Measurements from ENCODE around the gene BABAM2. TPM values are rescaled to one million over a fixed set of nuclear protein-coding genes. Genes with fewer than 3 reads are reported as not detected.

BABAM2 gene
- total RNA-seq, 1 donor from 2014 or later, result 41.0 TPM

DNA sequence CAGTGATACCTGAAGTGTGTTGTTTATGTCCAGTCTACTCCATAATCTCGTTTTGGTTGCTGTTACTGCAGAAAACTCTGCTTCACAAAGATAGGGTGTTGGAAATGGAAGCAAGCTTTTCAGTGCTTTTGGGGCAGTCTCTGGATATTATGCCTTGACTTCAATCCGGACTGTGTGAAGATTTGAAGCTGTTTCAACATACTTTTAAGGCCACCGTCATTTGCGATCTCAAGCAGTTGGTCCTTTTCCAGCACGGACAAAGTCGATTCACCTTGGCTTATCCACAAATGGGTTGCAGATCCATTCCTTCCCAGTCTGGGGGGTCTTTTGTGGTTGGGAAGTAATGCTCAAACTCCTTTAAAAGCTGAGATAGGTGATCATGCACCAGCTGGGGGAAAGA, 20.8 kb upstream of the BABAM2 start:
- intact Hi-C loops (cut with DNase I), result no loop called here
- Histone ChIP-seq H3K4me1 (no peaks in the 10 kb centered on the region), H3K9me3 (no peaks in the 10 kb centered on the region), H3K27ac (no peak overlapping the region), H3K36me3 (no peaks in the 10 kb centered on the region), H3K27me3 (no peaks in the 10 kb centered on the region), H3K4me3 (no peak overlapping the region)
- DNase-seq (ENCODE audit: extremely low spot score in 2 of 2), result no peak
- TF ChIP-seq POLR2A (IDR thresholded peaks at IDR 0.05) (no peak), CTCF (IDR thresholded peaks at IDR 0.05) (no peak), POLR2AphosphoS5 (IDR thresholded peaks at IDR 0.05; ENCODE audit: insufficient read depth in 1 of 2, low read depth in 1 of 2) (no peak)

GRCh38 chr2:27870724-27871123, 19.8 kb upstream of the BABAM2 start:
- H3K36me3 ChIP-seq, result no peaks in the 10 kb centered on the region
- no peak overlapping the region for H3K27ac ChIP-seq
- intact Hi-C loops (cut with DNase I), result no loop called here
- no peak overlapping the region for H3K4me3 ChIP-seq
- TF ChIP-seq POLR2AphosphoS5 (IDR thresholded peaks at IDR 0.05; ENCODE audit: insufficient read depth in 1 of 2, low read depth in 1 of 2), result no peak
- no peak for TF ChIP-seq CTCF (IDR thresholded peaks at IDR 0.05)
- no peak for TF ChIP-seq POLR2A (IDR thresholded peaks at IDR 0.05)
- H3K27me3 ChIP-seq, result no peaks in the 10 kb centered on the region
- no peaks in the 10 kb centered on the region for H3K9me3 ChIP-seq
- no peaks in the 10 kb centered on the region for H3K4me1 ChIP-seq
- no peak for DNase-seq (ENCODE audit: extremely low spot score in 2 of 2)

DNA sequence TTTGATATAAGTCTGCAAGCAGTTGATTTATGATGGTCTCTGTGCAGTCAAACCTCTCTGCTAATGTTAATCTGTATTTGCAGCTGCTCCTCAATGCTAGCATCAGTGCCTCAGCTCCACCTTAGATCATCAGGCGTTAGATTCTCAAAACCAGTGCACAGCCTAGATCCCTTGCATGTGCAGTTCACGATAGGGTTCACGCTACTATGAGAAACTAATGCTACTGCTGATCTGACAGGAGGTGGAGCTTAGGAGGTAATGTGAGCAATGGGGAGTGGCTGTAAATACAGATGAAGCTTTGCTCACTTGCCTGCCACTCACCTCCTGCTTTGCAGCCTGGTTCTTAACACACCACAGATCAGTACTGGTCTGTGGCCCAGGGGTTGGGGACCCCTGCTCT, 18.7 kb upstream of the BABAM2 start:
- Histone ChIP-seq H3K9me3 (no peaks in the 10 kb centered on the region), H3K4me3 (no peak overlapping the region), H3K36me3 (no peaks in the 10 kb centered on the region), H3K27ac (no peak overlapping the region), H3K27me3 (no peaks in the 10 kb centered on the region), H3K4me1 (no peaks in the 10 kb centered on the region)
- no peak for TF ChIP-seq CTCF (IDR thresholded peaks at IDR 0.05)
- no peak for TF ChIP-seq POLR2AphosphoS5 (IDR thresholded peaks at IDR 0.05; ENCODE audit: insufficient read depth in 1 of 2, low read depth in 1 of 2)
- no peak for TF ChIP-seq POLR2A (IDR thresholded peaks at IDR 0.05)
- no peak for DNase-seq (ENCODE audit: extremely low spot score in 2 of 2)
- intact Hi-C loops (cut with DNase I), result no loop called here

DNA sequence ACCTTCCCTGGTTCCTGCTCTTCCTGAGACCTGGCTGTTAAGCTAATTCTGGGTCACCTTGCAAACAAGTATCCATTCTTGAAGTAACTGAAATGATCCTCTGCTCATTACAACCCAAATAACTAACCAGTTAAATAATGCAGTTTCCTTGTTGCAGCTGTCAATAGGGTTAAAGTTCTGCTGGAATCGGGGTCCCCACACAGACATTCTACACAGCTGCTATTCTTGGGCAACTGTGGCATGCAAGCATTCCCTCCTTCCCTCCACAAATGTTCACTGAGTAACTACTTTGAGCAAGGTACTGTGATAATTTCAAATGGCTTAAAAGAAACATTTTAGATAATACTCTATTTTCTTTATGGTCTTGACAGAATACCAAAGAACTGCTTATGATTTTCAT, 17.4 kb upstream of the BABAM2 start:
- Histone ChIP-seq H3K27me3 (no peaks in the 10 kb centered on the region), H3K4me1 (no peaks in the 10 kb centered on the region), H3K9me3 (no peaks in the 10 kb centered on the region), H3K27ac (no peak overlapping the region), H3K4me3 (no peak overlapping the region), H3K36me3 (no peaks in the 10 kb centered on the region)
- TF ChIP-seq POLR2AphosphoS5 (IDR thresholded peaks at IDR 0.05; ENCODE audit: insufficient read depth in 1 of 2, low read depth in 1 of 2) (no peak), POLR2A (IDR thresholded peaks at IDR 0.05) (no peak), CTCF (IDR thresholded peaks at IDR 0.05) (no peak)
- DNase-seq (ENCODE audit: extremely low spot score in 2 of 2), result no peak
- intact Hi-C loops (cut with DNase I), result no loop called here

- Histone ChIP-seq H3K4me3 (no peak overlapping the region), H3K9me3 (no peaks in the 10 kb centered on the region), H3K27ac (no peak overlapping the region), H3K27me3 (no peaks in the 10 kb centered on the region), H3K36me3 (no peaks in the 10 kb centered on the region), H3K4me1 (no peaks in the 10 kb centered on the region)
- no peak for DNase-seq (ENCODE audit: extremely low spot score in 2 of 2)
- intact Hi-C loops (cut with DNase I), result no loop called here
- TF ChIP-seq CTCF (IDR thresholded peaks at IDR 0.05), result no peak
- no peak for TF ChIP-seq POLR2AphosphoS5 (IDR thresholded peaks at IDR 0.05; ENCODE audit: insufficient read depth in 1 of 2, low read depth in 1 of 2)
- TF ChIP-seq POLR2A (IDR thresholded peaks at IDR 0.05), result no peak
Observed at GRCh38 chr2:27875089-27875881, 15.2 kb upstream of the BABAM2 start.

All from vagina (tissue), 2 donors.